Activated CD8-positive, alpha-beta memory T cell treated with anti-CD3 and anti-CD28 coated beads, Interleukin-2, amount 50 U/mL, for 4 hours (primary cell): Measurements from ENCODE around the gene PTPRD.
"Not testable (repeated sequence)": the region's sequence is repeated elsewhere in the genome, so short reads cannot be mapped to it uniquely, and the experiment has no call there.

ENCODE experiments used
- DNase-seq: peaks from one replicate; pipeline ENCODE4 v3.0.0-alpha.2; 2020

Gene PTPRD

GRCh38 chr9:9560382-9561035 lies 1052.3 kb downstream of the PTPRD start:
- no peak for DNase-seq

GRCh38 chr9:9558907-9559306 lies 1053.9 kb downstream of the PTPRD start:
- no peak for DNase-seq

- no peak for DNase-seq
These were observed 1054.9 kb downstream of the PTPRD start for GRCh38 chr9:9557804-9558334.

- DNase-seq, result no peak
These were observed 1055.7 kb downstream of the PTPRD start for GRCh38 chr9:9556865-9557803.

- DNase-seq, result no peak
These were observed 1060.1 kb downstream of the PTPRD start for GRCh38 chr9:9552665-9553064.

- DNase-seq, result no peak
These were observed 1074.0 kb downstream of the PTPRD start for GRCh38 chr9:9538766-9539165.

- no peak for DNase-seq
These were observed 1074.4 kb downstream of the PTPRD start for GRCh38 chr9:9538356-9538755.

GRCh38 chr9:9536523-9536922 lies 1076.3 kb downstream of the PTPRD start:
- no peak for DNase-seq

GRCh38 chr9:9523476-9524139 lies 1089.2 kb downstream of the PTPRD start:
- DNase-seq, result no peak

- no peak for DNase-seq
These were observed 1090.4 kb downstream of the PTPRD start for GRCh38 chr9:9522406-9522805.

- no peak for DNase-seq
These were observed 1091.6 kb downstream of the PTPRD start for GRCh38 chr9:9521033-9521779.

GRCh38 chr9:9504869-9505268 lies 1107.9 kb downstream of the PTPRD start:
- no peak for DNase-seq

GRCh38 chr9:9499546-9499945 lies 1113.3 kb downstream of the PTPRD start:
- no peak for DNase-seq

- DNase-seq, result no peak
These were observed 1114.0 kb downstream of the PTPRD start for GRCh38 chr9:9498846-9499245.

GRCh38 chr9:9498128-9498527 lies 1114.7 kb downstream of the PTPRD start:
- DNase-seq, result no peak

GRCh38 chr9:9494336-9494735 lies 1118.5 kb downstream of the PTPRD start:
- DNase-seq, result no peak

- no peak for DNase-seq
These were observed 1120.3 kb downstream of the PTPRD start for GRCh38 chr9:9492506-9492905.

GRCh38 chr9:9489183-9489582 lies 1123.6 kb downstream of the PTPRD start:
- DNase-seq, result no peak

GRCh38 chr9:9483175-9483574 lies 1129.6 kb downstream of the PTPRD start:
- DNase-seq, result no peak

- DNase-seq, result no peak
These were observed 1134.1 kb downstream of the PTPRD start for GRCh38 chr9:9478741-9479140.

GRCh38 chr9:9469271-9469670 lies 1143.5 kb downstream of the PTPRD start:
- no peak for DNase-seq

- not testable (repeated sequence) for DNase-seq
These were observed 1170.9 kb downstream of the PTPRD start for GRCh38 chr9:9441874-9442273.

- no peak for DNase-seq
These were observed 1175.2 kb downstream of the PTPRD start for GRCh38 chr9:9437641-9438040.
